ENCODE data around the gene MAP6D1. TPM values are rescaled to one million over a fixed set of nuclear protein-coding genes. Genes with fewer than 3 reads are reported as not detected.

Gene MAP6D1
- total RNA-seq, 1 donor from 2014 or later: 4.4 TPM

- Mint-ChIP-seq H3K27me3 (ENCODE audit: low read depth) (no peaks in the 10 kb centered on the region), H3K36me3 (peaks cover 41% of the 10 kb centered on the region), H3K4me1 (peaks cover 26% of the 10 kb centered on the region), H3K9me3 (no peaks in the 10 kb centered on the region), H3K27ac (peak overlapping the region; percentile 87), H3K4me3 (no peak overlapping the region)
- TF ChIP-seq, protein P1, sequence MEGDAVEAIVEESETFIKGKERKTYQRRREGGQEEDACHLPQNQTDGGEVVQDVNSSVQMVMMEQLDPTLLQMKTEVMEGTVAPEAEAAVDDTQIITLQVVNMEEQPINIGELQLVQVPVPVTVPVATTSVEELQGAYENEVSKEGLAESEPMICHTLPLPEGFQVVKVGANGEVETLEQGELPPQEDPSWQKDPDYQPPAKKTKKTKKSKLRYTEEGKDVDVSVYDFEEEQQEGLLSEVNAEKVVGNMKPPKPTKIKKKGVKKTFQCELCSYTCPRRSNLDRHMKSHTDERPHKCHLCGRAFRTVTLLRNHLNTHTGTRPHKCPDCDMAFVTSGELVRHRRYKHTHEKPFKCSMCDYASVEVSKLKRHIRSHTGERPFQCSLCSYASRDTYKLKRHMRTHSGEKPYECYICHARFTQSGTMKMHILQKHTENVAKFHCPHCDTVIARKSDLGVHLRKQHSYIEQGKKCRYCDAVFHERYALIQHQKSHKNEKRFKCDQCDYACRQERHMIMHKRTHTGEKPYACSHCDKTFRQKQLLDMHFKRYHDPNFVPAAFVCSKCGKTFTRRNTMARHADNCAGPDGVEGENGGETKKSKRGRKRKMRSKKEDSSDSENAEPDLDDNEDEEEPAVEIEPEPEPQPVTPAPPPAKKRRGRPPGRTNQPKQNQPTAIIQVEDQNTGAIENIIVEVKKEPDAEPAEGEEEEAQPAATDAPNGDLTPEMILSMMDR (IDR thresholded peaks at IDR 0.05; ENCODE audit: unreplicated experiment): no peak
- no peak for DNase-seq (ENCODE audit: low spot score in 2 of 2, unreplicated experiment in 2 of 2)
Measured at GRCh38 chr3:183844606-183845005, 19.2 kb upstream of the MAP6D1 start.

DNA sequence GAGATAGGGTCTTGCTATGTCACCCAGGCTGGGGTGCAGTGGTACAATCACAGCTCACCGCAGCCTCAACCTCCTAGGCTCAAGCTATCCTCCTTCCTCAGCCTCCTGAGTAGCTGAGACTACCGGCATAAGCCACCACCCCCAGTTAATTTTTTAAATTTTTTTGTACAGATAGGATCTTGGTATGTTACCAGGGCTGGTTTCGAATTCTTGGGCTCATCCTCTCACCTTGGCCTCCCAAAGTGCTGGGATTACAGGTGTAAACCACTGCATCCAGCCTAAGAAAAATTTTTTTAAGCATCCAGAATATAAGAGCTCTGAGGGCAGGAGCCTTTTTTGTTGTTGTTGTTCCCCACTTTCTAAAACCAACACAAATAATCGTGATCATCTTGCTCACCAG is 14.4 kb upstream of the MAP6D1 start:
- no peak overlapping the region for H3K27ac Mint-ChIP-seq
- H3K36me3 Mint-ChIP-seq: peaks cover 30% of the 10 kb centered on the region
- TF ChIP-seq, protein P1 (IDR thresholded peaks at IDR 0.05; ENCODE audit: unreplicated experiment): no peak
- no peaks in the 10 kb centered on the region for H3K9me3 Mint-ChIP-seq
- H3K4me3 Mint-ChIP-seq: no peak overlapping the region
- no peaks in the 10 kb centered on the region for H3K27me3 Mint-ChIP-seq (ENCODE audit: low read depth)
- peaks cover 5% of the 10 kb centered on the region for H3K4me1 Mint-ChIP-seq
- DNase-seq (ENCODE audit: low spot score in 2 of 2, unreplicated experiment in 2 of 2): no peak

DNA sequence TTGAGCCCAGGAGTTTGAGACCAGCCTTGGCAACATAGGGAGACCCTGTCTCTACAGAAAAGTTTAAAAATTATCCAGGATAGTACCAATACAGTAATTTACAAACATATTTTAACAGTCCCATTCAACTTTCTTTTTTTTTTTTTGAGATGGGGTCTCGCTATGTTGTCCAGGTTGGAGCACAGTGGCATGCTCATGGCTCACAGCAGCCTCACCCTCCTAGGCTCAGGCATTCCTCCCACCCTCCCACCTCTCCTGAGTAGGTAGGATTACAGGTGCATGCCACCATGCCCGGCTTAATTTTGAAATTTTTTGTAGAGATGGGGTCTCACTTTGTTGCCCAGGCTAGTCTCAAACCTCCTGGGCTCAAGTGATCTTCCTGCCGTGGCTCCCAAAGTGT is 12.5 kb upstream of the MAP6D1 start:
- no peaks in the 10 kb centered on the region for H3K9me3 Mint-ChIP-seq
- H3K27me3 Mint-ChIP-seq (ENCODE audit: low read depth): no peaks in the 10 kb centered on the region
- H3K4me3 Mint-ChIP-seq: no peak overlapping the region
- TF ChIP-seq, protein P1 (IDR thresholded peaks at IDR 0.05; ENCODE audit: unreplicated experiment): no peak
- no peak for DNase-seq (ENCODE audit: low spot score in 2 of 2, unreplicated experiment in 2 of 2)
- no peak overlapping the region for H3K27ac Mint-ChIP-seq
- peaks cover 41% of the 10 kb centered on the region for H3K36me3 Mint-ChIP-seq
- H3K4me1 Mint-ChIP-seq: no peaks in the 10 kb centered on the region

DNA sequence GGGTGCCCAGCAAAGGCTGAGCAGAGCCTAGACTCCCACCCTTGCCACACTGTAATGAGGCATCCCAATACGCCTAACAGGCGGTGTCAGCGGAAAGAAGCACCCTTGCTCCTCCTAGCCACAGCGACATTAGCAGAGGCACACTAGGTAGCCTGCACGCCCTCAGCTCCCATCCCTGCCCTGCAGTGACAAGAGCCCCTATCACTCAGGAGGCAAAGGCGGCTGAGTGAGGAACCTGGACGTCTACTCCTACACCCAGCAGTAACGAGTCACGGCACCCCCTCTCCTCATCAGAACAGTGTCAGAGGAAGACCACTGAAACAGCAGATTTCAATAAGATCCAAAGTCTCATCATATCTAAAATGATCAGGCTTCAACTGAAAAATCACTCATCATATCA is 12.0 kb upstream of the MAP6D1 start:
- TF ChIP-seq, protein P1 (IDR thresholded peaks at IDR 0.05; ENCODE audit: unreplicated experiment): no peak
- Mint-ChIP-seq H3K27ac (no peak overlapping the region), H3K36me3 (peaks cover 46% of the 10 kb centered on the region), H3K4me3 (no peak overlapping the region), H3K4me1 (no peaks in the 10 kb centered on the region), H3K27me3 (ENCODE audit: low read depth) (no peaks in the 10 kb centered on the region), H3K9me3 (no peaks in the 10 kb centered on the region)
- DNase-seq (ENCODE audit: low spot score in 2 of 2, unreplicated experiment in 2 of 2): no peak

- no peak overlapping the region for H3K27ac Mint-ChIP-seq
- no peaks in the 10 kb centered on the region for H3K9me3 Mint-ChIP-seq
- H3K4me1 Mint-ChIP-seq: no peaks in the 10 kb centered on the region
- H3K36me3 Mint-ChIP-seq: peaks cover 38% of the 10 kb centered on the region
- TF ChIP-seq, protein P1 (IDR thresholded peaks at IDR 0.05; ENCODE audit: unreplicated experiment): no peak
- H3K27me3 Mint-ChIP-seq (ENCODE audit: low read depth): no peaks in the 10 kb centered on the region
- no peak overlapping the region for H3K4me3 Mint-ChIP-seq
- no peak for DNase-seq (ENCODE audit: low spot score in 2 of 2, unreplicated experiment in 2 of 2)
Measured at GRCh38 chr3:183833516-183833915, 8.1 kb upstream of the MAP6D1 start.

DNA sequence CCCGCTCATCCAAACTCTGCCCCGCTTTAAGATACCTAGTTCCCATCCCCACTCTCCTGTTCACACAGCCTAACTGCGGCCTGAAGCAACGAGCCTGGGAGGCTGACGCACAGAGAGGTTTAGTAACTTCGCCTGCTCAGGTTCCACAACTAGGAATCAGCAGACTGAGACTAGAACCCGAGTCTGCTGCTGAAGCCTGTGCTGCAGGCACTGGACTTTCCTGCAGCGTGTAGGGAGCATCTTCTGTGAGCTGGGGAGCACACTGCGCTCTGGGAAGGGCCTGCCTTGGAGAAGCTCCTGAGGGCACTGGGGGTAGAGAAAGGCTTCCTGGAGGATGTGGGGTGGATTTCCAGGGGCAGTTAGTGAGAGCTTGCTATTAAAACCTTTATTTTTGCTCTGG is 4.8 kb upstream of the MAP6D1 start:
- Mint-ChIP-seq H3K4me1 (peaks cover 6% of the 10 kb centered on the region), H3K4me3 (no peak overlapping the region), H3K36me3 (peaks cover 36% of the 10 kb centered on the region), H3K27me3 (ENCODE audit: low read depth) (no peaks in the 10 kb centered on the region), H3K27ac (no peak overlapping the region), H3K9me3 (no peaks in the 10 kb centered on the region)
- DNase-seq (ENCODE audit: low spot score in 2 of 2, unreplicated experiment in 2 of 2): no peak
- TF ChIP-seq, protein P1 (IDR thresholded peaks at IDR 0.05; ENCODE audit: unreplicated experiment): no peak

All from mesothelial cell of epicardium (in vitro differentiated cells).